GM18511 (cell line): ENCODE measurements around the gene SLC16A8.
"Not testable (repeated sequence)": the region's sequence is repeated elsewhere in the genome, so short reads cannot be mapped to it uniquely, and the experiment has no call there.

Experiments used
- ATAC-seq: cut with Tn5 transposase; IDR thresholded peaks from one replicate; pipeline ENCODE4 v1.9.1; 2021; ENCODE audit warnings: mild to moderate bottlenecking, moderate library complexity; ENCODE audit not compliant: unreplicated experiment

The SLC16A8 gene

GRCh38 chr22:38086942-38087341, 3.0 kb upstream of the SLC16A8 start:
- ATAC-seq, result no peak

- ATAC-seq, result no peak
Measured at GRCh38 chr22:38086001-38086845, 2.2 kb upstream of the SLC16A8 start.

- no peak for ATAC-seq
Measured at GRCh38 chr22:38085501-38085900, 1.5 kb upstream of the SLC16A8 start.

- ATAC-seq, result no peak
Measured at GRCh38 chr22:38085056-38085455, 1.1 kb upstream of the SLC16A8 start.

- no peak for ATAC-seq
Measured at GRCh38 chr22:38082986-38083710, 836 bp downstream of the SLC16A8 start.

GRCh38 chr22:38081941-38082828, 1.8 kb downstream of the SLC16A8 start:
- no peak for ATAC-seq

GRCh38 chr22:38081636-38081940, 2.4 kb downstream of the SLC16A8 start:
- no peak for ATAC-seq

- no peak for ATAC-seq
Measured at GRCh38 chr22:38080850-38081635, 2.9 kb downstream of the SLC16A8 start.

- ATAC-seq, result no peak
Measured at GRCh38 chr22:38080474-38080849, 3.5 kb downstream of the SLC16A8 start.

- no peak for ATAC-seq
Measured at GRCh38 chr22:38079804-38080203, 4.2 kb downstream of the SLC16A8 start.

GRCh38 chr22:38079208-38079607, 4.8 kb downstream of the SLC16A8 start:
- not testable (repeated sequence) for ATAC-seq

GRCh38 chr22:38078046-38078840, 5.7 kb downstream of the SLC16A8 start:
- ATAC-seq, result no peak

GRCh38 chr22:38077595-38077994, 6.4 kb downstream of the SLC16A8 start:
- no peak for ATAC-seq

GRCh38 chr22:38077096-38077495, 6.9 kb downstream of the SLC16A8 start:
- ATAC-seq, result no peak

- ATAC-seq, result no peak
Measured at GRCh38 chr22:38075961-38076360, 8.0 kb downstream of the SLC16A8 start.

GRCh38 chr22:38075105-38075825, 8.7 kb downstream of the SLC16A8 start:
- ATAC-seq, result no peak

- ATAC-seq, result no peak
Measured at GRCh38 chr22:38074181-38075104, 9.5 kb downstream of the SLC16A8 start.
